ENCODE results near the gene GNRHR. TPM values are rescaled to one million over a fixed set of nuclear protein-coding genes. Genes with fewer than 3 reads are reported as not detected.

Gene GNRHR
- total and polyA plus RNA-seq, 2 donors (not counting 1 experiment from before 2014, with no cell fraction given) = not detected

DNA sequence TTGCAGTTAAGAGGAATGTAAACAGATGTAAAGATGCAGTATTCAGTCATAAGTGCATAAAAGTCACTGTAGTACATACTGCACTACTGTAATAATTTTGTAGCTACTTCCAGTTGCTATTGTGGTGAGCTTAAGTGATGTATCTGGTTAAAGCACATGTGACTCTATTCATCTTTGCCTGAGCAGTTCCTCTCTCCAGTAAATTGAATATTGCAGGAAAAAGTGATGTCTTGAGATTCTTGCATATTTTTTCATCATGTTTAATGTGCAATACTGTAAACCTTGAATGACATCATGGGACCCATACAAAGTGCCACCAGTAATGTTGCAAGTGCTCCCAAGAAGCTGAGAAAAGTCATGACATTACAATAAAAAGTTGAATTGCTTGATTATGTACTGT, 62.9 kb downstream of the GNRHR start:
- Histone ChIP-seq H3K27me3 (ENCODE audit: control insufficient read depth, insufficient read depth, low read length) (no peaks in the 10 kb centered on the region), H3K4me1 (ENCODE audit: control insufficient read depth, extremely low read depth, insufficient read depth, low read length) (no peaks in the 10 kb centered on the region), H3K9me3 (ENCODE audit: control insufficient read depth, insufficient read depth, low read depth, low read length) (no peaks in the 10 kb centered on the region), H2AFZ (ENCODE audit: low read length) (no peak overlapping the region), H3K27ac (ENCODE audit: insufficient read depth, low read length) (no peak overlapping the region), H3K9ac (ENCODE audit: insufficient read depth, low read length) (no peak overlapping the region), H3K4me3 (replicated peaks in 1 of 4; ENCODE audit: control extremely low read depth in 1 of 4, insufficient read depth in 1 of 4, low read depth in 3 of 4, low read length in 4 of 4) (no peak overlapping the region), H3K36me3 (ENCODE audit: control insufficient read depth, insufficient read depth, low read length) (no peaks in the 10 kb centered on the region), H3K4me2 (ENCODE audit: extremely low read depth, insufficient read depth, low read length) (no peak overlapping the region), H3K79me2 (ENCODE audit: control insufficient read depth, insufficient read depth, low read length) (peaks cover 11% of the 10 kb centered on the region), H4K20me1 (ENCODE audit: control insufficient read depth, extremely low read depth, insufficient read depth, low read length) (no peaks in the 10 kb centered on the region)
- no peak for TF ChIP-seq EZH2 (IDR thresholded peaks at IDR 0.05; ENCODE audit: low read length, missing control alignments)
- TF ChIP-seq, protein P1, sequence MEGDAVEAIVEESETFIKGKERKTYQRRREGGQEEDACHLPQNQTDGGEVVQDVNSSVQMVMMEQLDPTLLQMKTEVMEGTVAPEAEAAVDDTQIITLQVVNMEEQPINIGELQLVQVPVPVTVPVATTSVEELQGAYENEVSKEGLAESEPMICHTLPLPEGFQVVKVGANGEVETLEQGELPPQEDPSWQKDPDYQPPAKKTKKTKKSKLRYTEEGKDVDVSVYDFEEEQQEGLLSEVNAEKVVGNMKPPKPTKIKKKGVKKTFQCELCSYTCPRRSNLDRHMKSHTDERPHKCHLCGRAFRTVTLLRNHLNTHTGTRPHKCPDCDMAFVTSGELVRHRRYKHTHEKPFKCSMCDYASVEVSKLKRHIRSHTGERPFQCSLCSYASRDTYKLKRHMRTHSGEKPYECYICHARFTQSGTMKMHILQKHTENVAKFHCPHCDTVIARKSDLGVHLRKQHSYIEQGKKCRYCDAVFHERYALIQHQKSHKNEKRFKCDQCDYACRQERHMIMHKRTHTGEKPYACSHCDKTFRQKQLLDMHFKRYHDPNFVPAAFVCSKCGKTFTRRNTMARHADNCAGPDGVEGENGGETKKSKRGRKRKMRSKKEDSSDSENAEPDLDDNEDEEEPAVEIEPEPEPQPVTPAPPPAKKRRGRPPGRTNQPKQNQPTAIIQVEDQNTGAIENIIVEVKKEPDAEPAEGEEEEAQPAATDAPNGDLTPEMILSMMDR (conservative IDR thresholded peaks at IDR 0.05 in 1 of 2, IDR thresholded peaks at IDR 0.05 in 1 of 2; ENCODE audit: low read depth in 1 of 2, low read length in 2 of 2) = no peak
- no peak for DNase-seq (ENCODE audit: low read depth in 2 of 2)

Other genes with a start within 250 kb of the GNRHR start
- 10.5 and 15.4 TPM in 2 replicates for gene CENPC, start 208.9 kb downstream of the GNRHR start, total RNA-seq
- gene CENPC, start 208.9 kb downstream of the GNRHR start, polyA plus RNA-seq = 6.5 and 7.6 TPM in 2 replicates
- gene STAP1, start 195.7 kb downstream of the GNRHR start, total RNA-seq = not detected in 2 replicates
- not detected in 2 replicates for gene STAP1, start 195.7 kb downstream of the GNRHR start, polyA plus RNA-seq
- gene UBA6, start 53.2 kb downstream of the GNRHR start, total RNA-seq = 74.2 and 90.0 TPM in 2 replicates
- 92.8 and 127 TPM in 2 replicates for gene UBA6, start 53.2 kb downstream of the GNRHR start, polyA plus RNA-seq
- not detected in 2 replicates for gene TMPRSS11D, start 129.6 kb upstream of the GNRHR start, total RNA-seq
- gene TMPRSS11D, start 129.6 kb upstream of the GNRHR start, polyA plus RNA-seq = not detected in 2 replicates
- gene TMPRSS11A, start 209.1 kb upstream of the GNRHR start, total RNA-seq = not detected in 2 replicates
- not detected in 2 replicates for gene TMPRSS11A, start 209.1 kb upstream of the GNRHR start, polyA plus RNA-seq

Data from fibroblast of lung (primary cell).